ENCODE measurements around the gene MFAP3L. TPM values are rescaled to one million over a fixed set of nuclear protein-coding genes. Genes with fewer than 3 reads are reported as not detected.

The MFAP3L gene
- total and polyA plus RNA-seq, 4 donors: 0.87 to 5.3 (median 2.4) TPM

DNA sequence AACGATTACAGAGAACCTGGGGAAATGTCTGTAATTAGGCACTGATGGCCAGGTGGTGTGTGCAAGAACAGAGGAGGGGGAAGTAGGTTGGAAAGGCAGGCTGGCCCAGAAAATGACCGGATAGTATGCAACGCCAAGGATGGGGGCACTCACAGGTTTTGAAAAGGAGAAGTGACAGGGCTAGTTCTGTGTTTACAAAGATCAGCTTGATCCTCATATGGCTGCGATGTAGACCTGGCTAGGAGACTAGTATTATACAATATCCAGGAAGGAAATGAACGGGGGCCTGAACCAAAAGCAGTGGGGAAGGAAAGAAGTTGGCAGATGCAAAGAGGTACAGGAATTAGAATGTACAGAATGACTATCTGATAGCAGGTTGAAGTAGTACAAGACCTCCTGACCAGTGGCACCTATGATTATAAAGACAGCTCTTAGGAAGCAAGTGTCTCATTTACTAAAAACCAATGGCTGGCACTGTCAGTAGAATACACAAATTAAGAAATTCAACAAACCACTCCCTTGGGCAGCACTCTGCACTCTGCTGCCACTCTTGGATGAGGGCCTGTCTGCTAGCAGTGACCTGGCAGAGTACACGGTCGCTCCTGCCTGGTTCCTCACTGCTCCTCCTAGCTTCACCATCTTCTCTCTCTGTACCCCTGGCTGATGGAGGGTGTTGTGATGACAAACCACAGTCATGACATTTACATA lies 14.1 kb downstream of the MFAP3L start:
- Histone ChIP-seq H3K4me3 (no peak overlapping the region), H3K9ac (ENCODE audit: insufficient read depth in 1 of 2, low read length in 2 of 2) (no peak overlapping the region), H3K27ac (ENCODE audit: low read depth in 1 of 2, low read length in 1 of 2) (no peak overlapping the region), H3K9me3 (ENCODE audit: control insufficient read depth in 4 of 4, insufficient read depth in 3 of 4, low read length in 3 of 4) (no peaks in the 10 kb centered on the region), H3K4me1 (ENCODE audit: control insufficient read depth in 5 of 5, insufficient read depth in 5 of 5, low read length in 5 of 5) (peaks cover 0 to 7% (median 0%) of the 10 kb centered on the region in 5 donors), H3K36me3 (ENCODE audit: control insufficient read depth in 4 of 4, insufficient read depth in 4 of 4, low read length in 4 of 4) (no peaks in the 10 kb centered on the region), H3K27me3 (ENCODE audit: control insufficient read depth in 3 of 3, insufficient read depth in 3 of 3, low read length in 2 of 3) (no peaks in the 10 kb centered on the region)
- WGBS, 2 donors: 21 to 37% methylated on average over 7 of the region's 7 CpGs
- DNase-seq (no peak), ATAC-seq (ENCODE audit: insufficient read depth, low FRiP score) (no peak)
- TF ChIP-seq, protein P1, sequence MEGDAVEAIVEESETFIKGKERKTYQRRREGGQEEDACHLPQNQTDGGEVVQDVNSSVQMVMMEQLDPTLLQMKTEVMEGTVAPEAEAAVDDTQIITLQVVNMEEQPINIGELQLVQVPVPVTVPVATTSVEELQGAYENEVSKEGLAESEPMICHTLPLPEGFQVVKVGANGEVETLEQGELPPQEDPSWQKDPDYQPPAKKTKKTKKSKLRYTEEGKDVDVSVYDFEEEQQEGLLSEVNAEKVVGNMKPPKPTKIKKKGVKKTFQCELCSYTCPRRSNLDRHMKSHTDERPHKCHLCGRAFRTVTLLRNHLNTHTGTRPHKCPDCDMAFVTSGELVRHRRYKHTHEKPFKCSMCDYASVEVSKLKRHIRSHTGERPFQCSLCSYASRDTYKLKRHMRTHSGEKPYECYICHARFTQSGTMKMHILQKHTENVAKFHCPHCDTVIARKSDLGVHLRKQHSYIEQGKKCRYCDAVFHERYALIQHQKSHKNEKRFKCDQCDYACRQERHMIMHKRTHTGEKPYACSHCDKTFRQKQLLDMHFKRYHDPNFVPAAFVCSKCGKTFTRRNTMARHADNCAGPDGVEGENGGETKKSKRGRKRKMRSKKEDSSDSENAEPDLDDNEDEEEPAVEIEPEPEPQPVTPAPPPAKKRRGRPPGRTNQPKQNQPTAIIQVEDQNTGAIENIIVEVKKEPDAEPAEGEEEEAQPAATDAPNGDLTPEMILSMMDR (IDR thresholded peaks at IDR 0.05; ENCODE audit: control extremely low read depth, extremely low read depth): no peak

DNA sequence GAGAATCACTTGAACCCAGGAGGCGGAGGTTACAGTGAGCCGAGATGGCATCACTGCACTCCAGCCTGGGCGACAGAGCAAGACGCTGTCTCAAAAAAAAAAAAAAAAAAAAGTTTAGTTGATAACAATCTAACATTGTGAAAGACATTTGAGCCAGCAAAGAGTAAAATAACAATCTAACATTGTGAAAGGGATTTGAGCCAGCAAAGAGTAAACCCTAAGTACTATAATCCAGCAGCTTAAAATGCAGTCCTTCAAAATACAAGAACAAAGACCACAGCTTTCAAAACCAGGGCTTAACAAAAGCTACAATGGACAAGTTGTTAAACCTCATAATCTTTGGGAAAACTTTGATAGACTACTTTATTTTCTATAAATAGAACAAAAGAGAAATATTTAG lies 16.9 kb downstream of the MFAP3L start:
- DNase-seq (no peak), ATAC-seq (ENCODE audit: insufficient read depth, low FRiP score) (no peak)
- no peak overlapping the region for H3K9ac ChIP-seq (ENCODE audit: insufficient read depth in 1 of 2, low read length in 2 of 2)
- no peaks in the 10 kb centered on the region for H3K9me3 ChIP-seq (ENCODE audit: control insufficient read depth in 4 of 4, insufficient read depth in 3 of 4, low read length in 3 of 4)
- no peak overlapping the region for H3K4me3 ChIP-seq
- WGBS, 2 donors: 74 to 83% methylated on average over 4 of the region's 4 CpGs
- H3K27me3 ChIP-seq (ENCODE audit: control insufficient read depth in 3 of 3, insufficient read depth in 3 of 3, low read length in 2 of 3): no peaks in the 10 kb centered on the region
- TF ChIP-seq, protein P1 (IDR thresholded peaks at IDR 0.05; ENCODE audit: control extremely low read depth, extremely low read depth): no peak
- no peaks in the 10 kb centered on the region for H3K36me3 ChIP-seq (ENCODE audit: control insufficient read depth in 4 of 4, insufficient read depth in 4 of 4, low read length in 4 of 4)
- H3K27ac ChIP-seq (ENCODE audit: low read depth in 1 of 2, low read length in 1 of 2): no peak overlapping the region
- H3K4me1 ChIP-seq (ENCODE audit: control insufficient read depth in 5 of 5, insufficient read depth in 5 of 5, low read length in 5 of 5): no peaks in the 10 kb centered on the region

DNA sequence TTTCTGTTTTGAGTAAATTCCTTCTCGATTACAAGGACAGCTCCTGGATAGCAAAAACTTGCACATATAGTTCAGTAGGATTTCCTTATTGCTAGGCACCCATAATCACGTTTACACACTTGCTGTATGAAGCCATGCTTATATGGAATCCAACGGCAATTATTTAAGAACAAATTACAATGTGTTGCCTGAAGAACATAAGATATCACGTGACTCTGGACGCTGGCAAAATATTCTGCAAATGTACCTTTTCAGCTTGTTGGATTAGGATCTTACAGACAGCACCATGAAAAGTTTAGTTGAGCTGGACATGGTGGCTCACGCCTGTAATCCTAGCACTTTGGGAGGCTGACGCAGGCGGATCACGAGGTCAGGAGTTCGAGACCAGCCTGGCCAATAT lies 17.4 kb downstream of the MFAP3L start:
- TF ChIP-seq, protein P1 (IDR thresholded peaks at IDR 0.05; ENCODE audit: control extremely low read depth, extremely low read depth): no peak
- DNase-seq: no peak
- Histone ChIP-seq H3K27ac (ENCODE audit: low read depth in 1 of 2, low read length in 1 of 2) (no peak overlapping the region), H3K9ac (ENCODE audit: insufficient read depth in 1 of 2, low read length in 2 of 2) (no peak overlapping the region), H3K4me3 (no peak overlapping the region), H3K9me3 (ENCODE audit: control insufficient read depth in 4 of 4, insufficient read depth in 3 of 4, low read length in 3 of 4) (no peaks in the 10 kb centered on the region), H3K36me3 (ENCODE audit: control insufficient read depth in 4 of 4, insufficient read depth in 4 of 4, low read length in 4 of 4) (no peaks in the 10 kb centered on the region), H3K27me3 (ENCODE audit: control insufficient read depth in 3 of 3, insufficient read depth in 3 of 3, low read length in 2 of 3) (no peaks in the 10 kb centered on the region), H3K4me1 (ENCODE audit: control insufficient read depth in 5 of 5, insufficient read depth in 5 of 5, low read length in 5 of 5) (no peaks in the 10 kb centered on the region)
- ATAC-seq (ENCODE audit: insufficient read depth, low FRiP score): no peak
- 87 to 90% methylated on average over 10 of the region's 10 CpGs for WGBS, 2 donors

DNA sequence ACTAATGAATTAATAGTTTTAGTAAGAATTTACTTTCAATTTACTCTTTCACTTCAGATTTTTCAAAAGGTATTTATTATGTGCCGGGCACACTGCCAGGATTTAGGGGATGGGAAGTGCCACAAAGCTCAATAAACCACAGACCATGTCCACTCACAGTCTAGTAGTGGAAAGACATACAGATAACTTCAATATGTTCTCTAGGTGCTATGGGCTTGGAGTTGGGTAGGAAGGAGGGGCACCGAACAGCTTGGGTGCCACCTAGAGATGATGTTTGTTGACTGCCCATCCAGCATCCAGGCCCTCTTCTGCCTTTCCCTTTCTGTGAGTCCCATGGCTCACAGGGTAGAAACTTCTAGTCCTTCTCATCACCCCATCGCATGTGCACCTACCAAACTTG lies 17.8 kb downstream of the MFAP3L start:
- H3K4me1 ChIP-seq (ENCODE audit: control insufficient read depth in 5 of 5, insufficient read depth in 5 of 5, low read length in 5 of 5): no peaks in the 10 kb centered on the region
- ATAC-seq (ENCODE audit: insufficient read depth, low FRiP score) (no peak), DNase-seq (no peak)
- no peak overlapping the region for H3K4me3 ChIP-seq
- H3K9me3 ChIP-seq (ENCODE audit: control insufficient read depth in 4 of 4, insufficient read depth in 3 of 4, low read length in 3 of 4): no peaks in the 10 kb centered on the region
- H3K27me3 ChIP-seq (ENCODE audit: control insufficient read depth in 3 of 3, insufficient read depth in 3 of 3, low read length in 2 of 3): no peaks in the 10 kb centered on the region
- 48 to 63% methylated on average over 3 of the region's 3 CpGs for WGBS, 2 donors
- TF ChIP-seq, protein P1 (IDR thresholded peaks at IDR 0.05; ENCODE audit: control extremely low read depth, extremely low read depth): no peak
- H3K36me3 ChIP-seq (ENCODE audit: control insufficient read depth in 4 of 4, insufficient read depth in 4 of 4, low read length in 4 of 4): no peaks in the 10 kb centered on the region
- H3K9ac ChIP-seq (ENCODE audit: insufficient read depth in 1 of 2, low read length in 2 of 2): no peak overlapping the region
- H3K27ac ChIP-seq (ENCODE audit: low read depth in 1 of 2, low read length in 1 of 2): no peak overlapping the region

All from lung (tissue), 12 donors.